HG03135 (cell line): ENCODE data around the gene PECR.
"Not testable (repeated sequence)": the region's sequence is repeated elsewhere in the genome, so short reads cannot be mapped to it uniquely, and the experiment has no call there.

Experiments
- ATAC-seq: cut with Tn5 transposase; IDR thresholded peaks from one replicate; pipeline ENCODE4 v1.9.1; 2021; ENCODE audit warnings: mild to moderate bottlenecking, moderate library complexity; ENCODE audit not compliant: unreplicated experiment

PECR gene

DNA sequence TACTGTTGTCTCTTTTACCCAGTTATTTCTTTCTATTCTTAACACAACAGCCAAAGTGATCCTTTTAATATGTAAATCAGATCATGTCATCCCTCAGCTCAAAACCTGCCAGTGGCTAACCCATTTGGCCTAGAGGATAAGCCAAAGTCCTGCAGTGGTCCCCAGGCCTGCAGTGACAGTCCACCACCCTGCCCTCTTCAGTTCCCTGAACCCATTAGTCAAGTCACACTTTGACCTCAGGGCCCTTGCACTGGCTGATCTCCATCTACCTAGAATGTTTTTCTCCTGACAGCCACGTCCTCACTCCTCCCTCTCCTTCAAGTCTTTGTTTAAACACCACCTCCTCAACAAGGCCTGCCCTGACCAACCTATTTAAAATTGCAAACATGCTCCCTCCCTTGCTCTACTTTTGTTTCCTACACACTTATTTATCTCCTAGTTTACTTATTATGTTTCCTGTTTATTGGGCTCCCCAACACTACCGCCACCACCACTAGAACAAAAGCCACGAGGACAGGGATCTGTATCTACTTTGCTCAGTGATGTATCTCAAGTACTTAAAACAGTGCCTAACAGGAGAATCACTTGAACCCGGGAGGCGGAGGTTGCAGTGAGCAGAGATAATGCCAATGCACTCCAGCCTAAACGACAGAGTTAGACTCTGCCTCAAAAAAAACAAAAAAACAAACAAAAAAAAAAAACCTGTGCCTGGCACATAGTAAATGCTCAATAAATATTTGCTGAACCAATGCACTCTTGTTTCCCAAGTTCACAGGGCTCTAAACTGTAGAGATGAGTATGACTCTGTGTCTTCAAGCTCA is 77.5 kb downstream of the PECR start:
- no peak for ATAC-seq

DNA sequence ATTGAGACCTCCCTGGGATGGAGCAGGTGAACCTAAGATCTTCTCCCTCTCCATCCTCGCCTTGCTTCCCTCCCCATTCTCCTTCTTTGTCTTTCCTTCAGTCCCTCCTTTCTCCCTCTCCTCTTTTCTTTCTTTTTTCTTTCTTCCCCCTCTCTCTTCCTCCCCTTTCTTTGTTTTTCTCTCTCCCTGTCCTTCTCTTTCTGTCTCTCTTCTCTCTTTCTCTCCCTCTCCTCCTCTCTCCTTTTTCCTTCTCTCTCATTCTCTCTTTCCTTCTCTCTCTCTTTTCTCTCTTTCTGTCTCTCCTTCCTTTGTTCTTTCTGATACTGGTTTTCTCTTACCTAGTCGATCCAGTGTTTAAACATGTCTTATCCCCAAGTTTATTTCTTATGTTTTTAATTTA is 78.9 kb downstream of the PECR start:
- ATAC-seq: no peak

DNA sequence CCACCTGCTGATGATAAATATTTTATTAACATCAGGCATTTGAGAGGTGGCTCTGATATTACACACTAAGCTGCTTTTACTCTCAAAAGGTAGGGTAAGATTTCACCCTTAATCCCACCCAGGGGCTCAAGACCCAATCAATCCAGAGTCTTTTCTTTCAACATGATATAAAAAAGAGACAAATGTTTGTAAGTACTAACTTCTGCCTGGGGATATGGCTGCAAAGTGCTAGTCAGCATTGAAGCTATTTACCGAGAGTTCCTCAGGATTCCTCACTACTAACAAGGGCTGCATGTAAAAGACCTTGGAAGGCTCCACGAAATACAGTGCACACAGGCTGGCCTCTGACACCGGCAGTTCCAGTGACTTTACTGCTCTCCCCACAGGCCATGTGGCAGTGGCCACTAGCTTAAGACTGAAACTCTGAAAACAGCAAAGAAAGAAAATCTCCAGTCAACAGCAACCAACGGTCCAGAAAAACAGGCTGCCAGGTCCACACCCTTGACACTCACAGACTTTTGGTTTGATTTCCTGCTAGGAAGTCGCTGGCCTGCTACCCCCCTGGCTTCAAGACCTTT is 79.4 kb downstream of the PECR start:
- no peak for ATAC-seq

DNA sequence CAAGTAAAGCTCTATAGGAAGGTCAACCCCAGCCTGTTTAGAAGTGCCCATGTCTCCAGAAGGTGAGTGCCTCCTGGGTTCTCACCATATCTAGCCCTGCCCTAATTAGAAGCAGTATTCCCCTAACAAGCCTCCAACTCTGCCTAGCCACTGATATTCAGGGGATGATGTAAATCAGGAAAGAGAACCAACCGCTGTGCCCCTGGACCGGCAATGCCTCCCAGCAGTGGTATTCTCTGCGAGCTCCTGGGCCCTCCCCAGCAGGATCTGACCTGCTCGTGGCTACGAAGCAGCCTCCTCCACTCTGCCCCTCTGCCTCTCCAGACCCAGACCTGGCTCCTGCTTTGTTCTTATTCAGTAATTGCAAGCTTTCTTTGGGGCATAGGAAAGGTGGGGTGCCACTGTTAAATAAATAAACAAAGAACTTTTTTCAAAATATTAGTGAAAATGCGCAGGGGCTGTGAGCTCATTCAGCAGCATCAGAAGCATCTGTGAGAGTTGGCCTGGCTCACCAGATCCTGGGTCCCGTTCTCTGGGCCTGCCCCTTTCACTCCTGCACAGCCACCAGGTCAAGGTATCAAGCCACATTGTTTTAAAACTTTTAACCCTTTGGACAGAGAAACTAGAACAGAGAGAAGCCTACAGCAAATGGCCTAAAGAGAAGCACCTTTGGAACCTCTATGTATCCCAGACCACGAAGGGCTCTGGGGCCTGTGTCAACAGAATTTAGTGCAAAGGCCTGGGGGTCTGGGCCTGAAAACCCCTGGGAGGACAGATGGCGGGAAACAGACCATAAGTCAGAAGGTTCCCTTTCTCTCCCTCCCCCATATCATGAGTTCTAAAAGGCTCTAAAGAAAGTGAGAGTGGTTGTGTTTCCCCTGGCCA is 80.2 kb downstream of the PECR start:
- ATAC-seq: no peak

DNA sequence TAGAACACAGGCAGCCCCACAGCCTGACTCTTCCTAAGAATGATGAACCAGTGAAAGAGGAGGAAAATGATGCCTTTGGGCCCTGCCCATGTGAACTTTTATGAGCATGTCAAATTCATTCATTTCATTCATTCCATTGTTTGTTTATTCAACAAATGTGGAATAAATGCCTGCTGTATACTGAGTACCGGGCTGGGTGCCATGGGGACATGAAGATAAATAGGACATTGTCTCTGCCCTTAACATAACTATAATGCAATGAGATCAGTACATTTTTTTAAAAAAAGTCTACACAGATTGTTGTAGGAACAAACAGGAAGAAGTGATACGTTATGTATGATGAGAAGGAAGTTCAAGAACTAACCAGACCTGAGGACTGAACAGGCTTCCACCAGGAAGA is 83.0 kb downstream of the PECR start:
- ATAC-seq: no peak

DNA sequence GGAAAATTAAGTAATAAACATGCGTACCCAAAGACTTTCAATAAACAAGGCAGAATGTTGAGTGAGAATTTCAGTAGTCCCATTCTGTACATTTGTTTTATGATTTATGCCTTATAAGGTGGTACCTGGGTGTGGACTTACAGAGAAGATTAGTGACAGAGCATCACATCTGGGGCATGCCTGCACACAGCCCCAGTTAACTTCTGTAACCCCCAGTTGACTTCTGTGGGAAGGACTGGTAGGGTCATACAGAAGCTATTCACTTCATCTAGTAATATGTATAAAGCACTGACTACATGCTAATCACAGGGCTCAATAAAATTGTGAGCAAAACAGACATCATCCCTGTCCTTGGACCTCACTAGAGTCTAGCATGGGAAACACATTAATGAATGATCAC is 84.4 kb downstream of the PECR start:
- no peak for ATAC-seq

DNA sequence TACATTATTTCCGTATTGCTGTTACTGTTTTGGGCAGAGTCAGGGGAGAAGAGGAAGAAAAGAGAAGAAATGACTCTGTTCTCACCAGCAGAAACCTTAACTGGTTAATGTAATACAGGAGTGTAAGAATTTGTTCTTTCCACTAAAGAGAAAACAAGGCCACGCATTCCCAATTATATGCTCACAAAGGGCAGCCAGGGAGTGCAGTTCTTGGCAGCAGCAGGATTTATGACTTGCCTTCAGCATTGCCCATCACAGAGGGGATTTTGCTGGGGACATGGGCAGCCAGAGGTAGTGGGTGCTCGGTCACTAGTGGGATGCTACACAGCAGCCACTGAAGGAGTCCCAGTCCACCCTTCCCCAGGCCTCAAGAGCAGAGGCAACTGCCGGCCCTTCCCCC is 86.7 kb downstream of the PECR start:
- ATAC-seq: no peak

DNA sequence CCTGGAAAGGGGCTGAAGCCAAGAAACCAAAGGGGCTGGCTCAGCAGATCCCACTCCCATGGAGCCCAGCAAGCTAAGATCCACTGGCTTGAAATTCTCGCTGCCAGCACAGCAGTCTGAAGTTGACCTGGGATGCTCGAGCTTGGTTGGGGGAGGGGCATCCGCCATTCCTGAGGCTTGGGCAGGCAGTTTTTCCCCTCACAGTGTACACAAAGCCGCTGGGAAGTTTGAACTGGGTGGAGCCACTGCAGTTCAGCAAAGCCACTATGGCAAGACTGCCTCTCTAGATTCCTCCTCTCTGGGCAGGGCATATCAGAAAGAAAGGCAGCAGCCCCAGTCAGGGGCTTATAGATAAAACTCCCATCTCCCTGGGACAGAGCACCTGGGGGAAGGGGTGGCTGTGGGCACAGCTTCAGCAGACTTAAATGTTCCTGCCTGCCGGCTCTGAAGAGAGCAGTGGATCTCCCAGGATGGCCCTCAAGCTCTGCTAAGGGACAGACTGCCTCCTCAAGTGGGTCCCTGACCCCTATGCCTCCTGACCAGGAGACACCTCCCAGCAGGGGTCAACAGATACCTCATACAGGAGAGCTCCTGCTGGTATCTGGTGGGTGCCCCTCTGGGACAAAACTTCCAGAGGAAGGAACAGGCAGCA is 92.9 kb downstream of the PECR start:
- not testable (repeated sequence) for ATAC-seq
